ENCODE data around the gene SFI1.
"Not testable (repeated sequence)": the region's sequence is repeated elsewhere in the genome, so short reads cannot be mapped to it uniquely, and the experiment has no call there.

DNA sequence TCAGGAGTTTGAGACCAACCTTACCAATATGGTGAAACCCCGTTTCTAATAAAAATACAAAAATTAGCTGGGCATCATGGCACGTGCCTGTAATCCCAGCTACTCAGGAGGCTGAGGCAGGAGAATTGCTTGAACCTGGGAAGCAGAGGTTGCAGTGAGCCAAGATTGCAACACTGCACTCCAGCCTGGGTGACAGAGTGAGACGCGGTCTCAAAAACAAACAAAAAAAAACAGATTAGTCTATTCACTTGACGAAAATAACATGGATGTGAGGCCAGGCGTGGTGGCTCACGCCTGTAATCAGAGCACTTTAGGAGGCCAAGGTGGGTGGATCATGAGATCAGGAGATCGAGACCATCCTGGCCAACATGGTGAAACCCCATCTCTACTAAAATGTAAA is 13.9 kb upstream of the SFI1 start:
- not testable (repeated sequence) for TF ChIP-seq POLR2A (IDR thresholded peaks at IDR 0.05; ENCODE audit: borderline replicate concordance, extremely low read depth, insufficient read depth, insufficient read length); JUND (IDR thresholded peaks at IDR 0.05); EZH2 (IDR thresholded peaks at IDR 0.05); RAD21 (IDR thresholded peaks at IDR 0.05; ENCODE audit: low read depth); YY1 (IDR thresholded peaks at IDR 0.05; ENCODE audit: extremely low read depth, insufficient replicate concordance, low read depth, low read length); CBX3 (IDR thresholded peaks at IDR 0.05; ENCODE audit: low read depth); EGR1 (IDR thresholded peaks at IDR 0.05; ENCODE audit: low read depth); EZH2phosphoT487 (IDR thresholded peaks at IDR 0.05; ENCODE audit: borderline replicate concordance); TCF7L2 (IDR thresholded peaks at IDR 0.05; ENCODE audit: borderline replicate concordance, extremely low read depth, insufficient read depth, insufficient read length); ZNF274 (IDR thresholded peaks at IDR 0.05; ENCODE audit: low read depth, low read length); POLR2AphosphoS5 (IDR thresholded peaks at IDR 0.05; ENCODE audit: low read depth, low read length)
- TF ChIP-seq, protein P1, sequence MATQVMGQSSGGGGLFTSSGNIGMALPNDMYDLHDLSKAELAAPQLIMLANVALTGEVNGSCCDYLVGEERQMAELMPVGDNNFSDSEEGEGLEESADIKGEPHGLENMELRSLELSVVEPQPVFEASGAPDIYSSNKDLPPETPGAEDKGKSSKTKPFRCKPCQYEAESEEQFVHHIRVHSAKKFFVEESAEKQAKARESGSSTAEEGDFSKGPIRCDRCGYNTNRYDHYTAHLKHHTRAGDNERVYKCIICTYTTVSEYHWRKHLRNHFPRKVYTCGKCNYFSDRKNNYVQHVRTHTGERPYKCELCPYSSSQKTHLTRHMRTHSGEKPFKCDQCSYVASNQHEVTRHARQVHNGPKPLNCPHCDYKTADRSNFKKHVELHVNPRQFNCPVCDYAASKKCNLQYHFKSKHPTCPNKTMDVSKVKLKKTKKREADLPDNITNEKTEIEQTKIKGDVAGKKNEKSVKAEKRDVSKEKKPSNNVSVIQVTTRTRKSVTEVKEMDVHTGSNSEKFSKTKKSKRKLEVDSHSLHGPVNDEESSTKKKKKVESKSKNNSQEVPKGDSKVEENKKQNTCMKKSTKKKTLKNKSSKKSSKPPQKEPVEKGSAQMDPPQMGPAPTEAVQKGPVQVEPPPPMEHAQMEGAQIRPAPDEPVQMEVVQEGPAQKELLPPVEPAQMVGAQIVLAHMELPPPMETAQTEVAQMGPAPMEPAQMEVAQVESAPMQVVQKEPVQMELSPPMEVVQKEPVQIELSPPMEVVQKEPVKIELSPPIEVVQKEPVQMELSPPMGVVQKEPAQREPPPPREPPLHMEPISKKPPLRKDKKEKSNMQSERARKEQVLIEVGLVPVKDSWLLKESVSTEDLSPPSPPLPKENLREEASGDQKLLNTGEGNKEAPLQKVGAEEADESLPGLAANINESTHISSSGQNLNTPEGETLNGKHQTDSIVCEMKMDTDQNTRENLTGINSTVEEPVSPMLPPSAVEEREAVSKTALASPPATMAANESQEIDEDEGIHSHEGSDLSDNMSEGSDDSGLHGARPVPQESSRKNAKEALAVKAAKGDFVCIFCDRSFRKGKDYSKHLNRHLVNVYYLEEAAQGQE (IDR thresholded peaks at IDR 0.05; ENCODE audit: low read depth) = not testable (repeated sequence)
- TF ChIP-seq, protein P2, sequence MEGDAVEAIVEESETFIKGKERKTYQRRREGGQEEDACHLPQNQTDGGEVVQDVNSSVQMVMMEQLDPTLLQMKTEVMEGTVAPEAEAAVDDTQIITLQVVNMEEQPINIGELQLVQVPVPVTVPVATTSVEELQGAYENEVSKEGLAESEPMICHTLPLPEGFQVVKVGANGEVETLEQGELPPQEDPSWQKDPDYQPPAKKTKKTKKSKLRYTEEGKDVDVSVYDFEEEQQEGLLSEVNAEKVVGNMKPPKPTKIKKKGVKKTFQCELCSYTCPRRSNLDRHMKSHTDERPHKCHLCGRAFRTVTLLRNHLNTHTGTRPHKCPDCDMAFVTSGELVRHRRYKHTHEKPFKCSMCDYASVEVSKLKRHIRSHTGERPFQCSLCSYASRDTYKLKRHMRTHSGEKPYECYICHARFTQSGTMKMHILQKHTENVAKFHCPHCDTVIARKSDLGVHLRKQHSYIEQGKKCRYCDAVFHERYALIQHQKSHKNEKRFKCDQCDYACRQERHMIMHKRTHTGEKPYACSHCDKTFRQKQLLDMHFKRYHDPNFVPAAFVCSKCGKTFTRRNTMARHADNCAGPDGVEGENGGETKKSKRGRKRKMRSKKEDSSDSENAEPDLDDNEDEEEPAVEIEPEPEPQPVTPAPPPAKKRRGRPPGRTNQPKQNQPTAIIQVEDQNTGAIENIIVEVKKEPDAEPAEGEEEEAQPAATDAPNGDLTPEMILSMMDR (IDR thresholded peaks at IDR 0.05 in 2 of 3, conservative IDR thresholded peaks at IDR 0.05 in 1 of 3; ENCODE audit: borderline replicate concordance in 1 of 3, insufficient read depth in 1 of 3, low read depth in 2 of 3, low read length in 2 of 3) = not testable (repeated sequence)

Data from HCT116 (cell line).